HG03066 (cell line): Measurements from ENCODE around the gene LGALS1.

ENCODE experiments used
- ATAC-seq: cut with Tn5 transposase; IDR thresholded peaks from one replicate; pipeline ENCODE4 v1.9.1; 2021; ENCODE audit warnings: low read depth; ENCODE audit not compliant: unreplicated experiment

Gene LGALS1

DNA sequence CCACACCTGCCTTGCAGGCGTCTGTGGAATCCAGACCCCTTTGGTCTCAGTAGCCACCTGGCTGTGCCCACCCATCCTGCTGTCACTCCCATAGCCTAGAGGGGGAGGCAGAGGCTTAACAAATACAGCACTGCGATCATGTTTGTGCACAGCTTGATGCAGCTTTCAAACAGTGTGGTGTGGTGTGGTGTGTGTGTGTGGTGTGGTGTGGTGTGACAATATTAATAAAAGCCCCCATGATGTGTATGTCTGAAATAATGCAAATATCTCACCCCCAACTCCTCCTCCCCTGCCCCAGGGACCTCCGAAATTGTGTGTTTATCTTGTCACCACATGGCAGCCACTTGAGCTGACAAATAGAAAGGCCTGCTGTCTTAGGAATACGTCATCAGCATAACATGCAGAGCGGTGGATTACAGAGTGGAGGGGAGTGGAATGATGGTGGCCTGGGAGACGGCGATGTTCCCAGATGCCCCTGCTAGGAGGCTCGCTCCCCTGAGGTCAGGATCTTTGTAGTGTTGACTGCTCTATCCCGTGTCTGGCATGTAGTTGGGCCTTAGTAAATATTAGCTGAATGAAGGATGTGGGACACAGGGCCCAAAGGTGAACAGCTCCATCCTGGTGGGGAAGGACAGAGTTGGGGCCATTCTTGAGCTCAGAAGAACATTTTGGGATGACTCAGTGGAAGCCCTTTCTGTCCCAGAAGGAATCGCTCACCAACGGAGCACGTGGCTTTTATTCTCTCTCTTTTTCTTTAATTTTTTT, 14.1 kb upstream of the LGALS1 start:
- no peak for ATAC-seq

DNA sequence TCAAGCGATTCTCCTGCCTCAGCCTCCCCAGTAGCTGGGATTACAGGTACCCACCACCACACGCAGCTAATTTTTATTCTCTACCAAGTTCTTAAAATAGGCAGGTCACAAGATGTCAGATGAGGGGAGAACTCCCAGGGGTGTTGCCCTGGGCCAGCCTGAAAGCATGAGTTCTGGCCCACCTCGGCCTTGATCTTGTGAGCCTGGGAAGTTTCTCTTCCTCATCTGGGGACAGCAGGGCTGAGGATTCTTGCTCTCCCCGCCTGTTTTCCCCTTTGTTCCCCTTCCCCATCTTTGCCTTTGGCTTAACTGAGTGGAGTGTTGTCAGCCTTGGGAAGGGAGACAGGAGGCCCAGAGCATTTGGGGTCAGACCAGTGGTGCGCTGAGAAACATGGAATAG, 13.4 kb upstream of the LGALS1 start:
- no peak for ATAC-seq

DNA sequence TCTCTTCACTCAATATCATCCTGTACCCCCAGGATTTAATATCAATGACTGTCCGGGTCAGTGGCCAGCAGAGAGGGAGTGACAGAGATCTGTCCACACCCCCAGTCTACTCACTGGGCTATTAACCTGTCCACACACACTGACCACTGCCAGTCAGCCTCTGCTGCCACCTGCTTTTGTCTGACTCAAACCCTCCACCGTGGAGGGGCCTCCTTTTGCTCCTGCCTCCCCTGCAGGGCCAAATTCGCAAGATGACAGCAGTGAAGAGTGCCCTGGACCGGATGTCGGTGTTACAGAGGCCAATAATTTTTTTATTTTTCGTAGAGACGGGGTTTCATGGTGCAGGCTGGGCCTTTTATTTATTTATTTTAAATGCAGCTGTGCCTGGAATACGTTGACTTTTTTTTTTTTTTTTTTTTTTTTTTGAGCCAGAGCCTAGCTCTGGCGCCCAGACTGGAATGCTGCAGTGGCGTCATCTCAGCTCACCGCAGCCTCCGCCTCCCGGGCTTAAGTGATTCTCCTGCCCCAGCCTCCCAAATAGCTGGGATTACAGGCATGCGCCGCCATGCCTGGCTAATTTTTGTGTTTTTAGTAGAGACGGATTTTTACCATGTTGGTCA, 11.8 kb upstream of the LGALS1 start:
- ATAC-seq, result no peak

DNA sequence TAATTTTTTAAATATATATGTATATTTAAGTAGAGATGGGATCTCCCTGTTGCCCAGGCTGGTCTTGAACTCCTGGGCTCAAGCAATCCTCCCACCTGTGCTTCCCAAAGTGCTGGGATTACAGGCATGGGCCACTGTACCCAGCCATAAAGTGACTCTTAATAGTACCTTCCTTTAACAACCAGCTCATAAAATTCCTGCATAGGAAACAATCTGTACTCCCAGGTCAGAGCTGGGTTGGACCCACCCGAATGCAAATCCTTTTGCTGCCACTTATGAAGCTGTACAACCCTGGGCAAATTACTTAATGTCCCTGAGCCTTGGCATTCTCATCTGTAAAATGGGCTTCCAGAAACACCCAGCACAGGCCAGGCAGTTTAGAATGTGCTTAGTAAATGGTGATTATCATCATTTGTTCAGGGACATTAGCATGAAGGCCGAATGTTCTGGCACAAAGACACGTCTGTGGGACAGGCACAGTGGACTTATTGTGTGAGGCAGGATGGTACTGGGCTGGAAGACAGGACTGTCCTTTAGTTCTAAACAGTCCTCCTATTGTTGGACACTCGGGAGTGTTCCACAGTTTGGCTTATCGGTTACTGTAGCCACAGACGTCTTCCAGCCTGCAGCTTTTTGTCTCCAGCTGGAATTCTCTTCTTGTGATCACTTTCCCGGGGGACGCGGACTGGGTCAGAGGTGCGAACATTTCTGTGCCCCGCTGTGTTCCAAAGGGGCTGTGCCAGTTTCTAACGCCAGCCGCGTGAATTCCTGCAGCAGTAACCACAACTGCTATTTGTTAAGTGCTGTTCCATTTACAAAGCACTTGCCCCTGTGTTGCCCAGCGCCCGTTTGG, 11.0 kb upstream of the LGALS1 start:
- ATAC-seq, result no peak

- no peak for ATAC-seq
Measured at GRCh38 chr22:37665487-37665886, 9.9 kb upstream of the LGALS1 start.

DNA sequence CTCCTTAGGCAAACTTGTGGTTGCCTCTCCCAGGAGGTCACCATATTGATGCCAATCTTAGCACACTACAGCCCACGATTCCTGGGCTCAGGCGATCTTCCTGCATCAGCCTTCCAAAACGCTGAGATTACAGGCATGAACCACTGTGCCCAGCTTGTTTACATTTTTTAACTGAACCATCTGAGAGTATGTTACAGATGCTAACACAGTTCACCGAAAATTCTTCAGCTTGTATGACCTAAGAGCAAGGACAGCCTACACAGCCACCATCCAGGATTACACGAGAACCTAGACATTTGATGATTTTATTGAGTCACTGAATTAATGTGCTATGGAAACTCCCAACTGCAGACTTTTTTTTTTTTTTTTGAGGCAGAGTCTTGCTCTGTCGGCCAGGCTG, 5.8 kb upstream of the LGALS1 start:
- no peak for ATAC-seq

- ATAC-seq, result no peak
Measured at GRCh38 chr22:37672206-37672919, 3.1 kb upstream of the LGALS1 start.

DNA sequence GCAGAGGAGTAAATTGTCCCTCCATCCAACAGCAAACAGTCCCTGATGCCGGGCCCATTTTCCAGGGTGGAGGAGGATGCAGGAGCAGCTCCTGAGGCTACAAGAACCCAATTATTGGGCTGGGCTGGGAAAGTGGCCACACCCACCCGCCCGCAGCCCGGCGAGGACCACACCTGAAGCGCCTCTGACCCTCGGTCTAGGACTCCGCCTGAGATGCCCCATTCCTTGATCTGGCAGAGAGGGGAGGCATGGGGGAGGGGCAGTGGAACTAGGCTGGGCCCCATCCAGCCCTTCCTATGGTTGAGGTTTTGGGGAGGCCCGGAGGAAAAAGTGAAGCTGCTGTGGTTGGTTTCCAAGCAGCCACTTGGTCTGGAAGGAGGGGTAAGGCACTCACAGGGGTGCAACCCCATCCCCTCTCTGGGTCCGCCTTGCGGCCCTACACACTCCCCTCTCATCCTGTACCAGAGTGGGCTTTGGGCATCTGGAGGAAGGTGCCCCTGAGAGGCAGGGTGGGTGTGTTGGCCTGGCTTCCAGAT, 2.4 kb upstream of the LGALS1 start:
- no peak for ATAC-seq

- ATAC-seq, result no peak
Measured at GRCh38 chr22:37674248-37674647, 1.2 kb upstream of the LGALS1 start.

- ATAC-seq, result no peak
Measured at GRCh38 chr22:37675930-37676735, 697 bp downstream of the LGALS1 start.

DNA sequence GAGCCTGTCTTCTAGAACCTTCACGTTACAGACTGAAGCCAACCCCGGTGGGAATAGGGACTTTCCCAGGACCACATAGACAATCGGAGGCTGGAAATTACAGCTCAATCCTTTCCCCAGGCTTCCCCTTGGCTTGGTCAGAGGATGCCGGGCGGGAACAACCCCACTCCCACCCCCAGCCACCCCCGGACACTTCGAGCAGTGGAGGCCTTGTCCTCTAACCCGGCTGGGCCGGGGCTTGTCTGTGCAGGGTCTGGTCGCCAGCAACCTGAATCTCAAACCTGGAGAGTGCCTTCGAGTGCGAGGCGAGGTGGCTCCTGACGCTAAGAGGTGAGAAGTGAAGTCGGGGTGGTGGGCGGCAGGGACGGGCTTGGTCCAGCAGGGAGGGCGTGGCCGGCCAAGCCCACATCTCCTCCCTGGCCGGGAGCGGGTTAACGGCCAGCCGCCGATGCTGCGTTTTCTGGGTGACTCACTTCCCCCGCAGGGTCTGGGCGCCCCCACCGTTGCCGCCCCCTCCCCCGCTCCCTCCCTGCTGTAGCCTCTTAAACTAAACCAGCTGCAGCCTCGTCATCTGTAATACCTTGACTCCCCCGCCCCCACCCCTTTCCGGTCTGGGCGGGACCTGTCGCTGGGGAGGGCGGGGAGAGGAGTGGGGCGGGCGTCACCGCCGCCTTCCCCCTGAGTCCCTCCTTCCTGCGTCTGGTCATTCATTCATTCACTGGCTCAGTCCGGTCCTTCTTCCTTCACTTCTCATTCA, 1.5 kb downstream of the LGALS1 start:
- peak; percentile 47 for ATAC-seq

DNA sequence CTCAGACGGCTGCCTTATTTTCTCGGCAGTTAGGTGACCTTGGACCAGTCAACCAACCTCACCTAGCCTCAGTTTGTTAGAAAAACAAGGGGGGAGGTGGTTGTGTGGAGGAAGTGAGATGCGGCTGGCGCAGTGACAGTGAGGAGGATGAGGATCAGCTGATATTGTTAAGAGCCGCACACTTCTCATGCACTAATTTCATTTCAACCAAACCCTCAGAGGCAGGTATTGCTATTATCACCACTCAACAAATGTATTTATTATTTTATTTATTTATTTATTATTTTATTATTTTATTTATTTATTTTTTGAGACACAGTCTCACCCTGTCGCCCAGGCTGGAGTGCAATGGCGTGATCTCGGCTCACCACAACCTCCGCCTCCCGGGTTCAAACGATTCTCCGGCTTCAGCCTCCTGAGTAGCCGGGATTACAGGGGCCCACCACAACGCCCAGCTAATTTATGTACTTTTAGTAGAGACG, 2.1 kb downstream of the LGALS1 start:
- ATAC-seq, result peak; percentile 14

- no peak for ATAC-seq
Measured at GRCh38 chr22:37678372-37678771, 2.9 kb downstream of the LGALS1 start.

DNA sequence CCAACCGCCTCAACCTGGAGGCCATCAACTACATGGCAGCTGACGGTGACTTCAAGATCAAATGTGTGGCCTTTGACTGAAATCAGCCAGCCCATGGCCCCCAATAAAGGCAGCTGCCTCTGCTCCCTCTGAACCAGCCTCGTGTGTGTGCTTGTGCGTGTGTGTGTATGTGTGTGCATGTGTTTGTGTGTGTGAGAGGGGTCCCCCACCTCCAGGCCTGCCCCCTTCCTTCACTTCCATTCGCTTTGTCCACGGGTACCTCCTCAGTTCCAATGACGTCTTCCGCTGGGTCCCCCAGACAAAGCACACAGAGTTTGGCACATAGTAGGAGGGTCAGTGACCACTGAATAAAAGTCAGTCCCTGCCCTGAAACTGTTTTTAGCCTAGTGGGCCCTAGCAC, 4.2 kb downstream of the LGALS1 start:
- ATAC-seq, result no peak

GRCh38 chr22:37680191-37680851, 4.9 kb downstream of the LGALS1 start:
- no peak for ATAC-seq

DNA sequence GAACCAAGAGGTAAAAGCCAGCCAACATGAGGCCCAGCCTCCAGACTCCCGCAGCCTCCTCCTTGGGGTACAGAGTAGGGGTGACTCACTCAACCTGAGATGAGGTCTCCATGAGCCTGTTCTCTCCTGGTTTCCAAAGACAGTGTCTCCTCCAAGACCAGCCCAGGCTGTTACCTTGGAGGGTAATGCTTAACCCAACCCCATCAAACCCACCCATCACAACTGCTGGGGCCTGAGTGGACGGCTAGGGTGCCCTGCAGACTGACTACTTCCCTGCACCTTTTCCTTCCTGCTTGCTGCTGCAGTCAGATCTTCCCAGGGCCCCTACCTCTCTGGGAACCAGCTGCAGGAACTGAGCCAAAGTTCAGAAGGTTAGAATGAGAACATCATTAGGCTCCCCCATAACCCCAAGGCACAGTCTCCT, 5.6 kb downstream of the LGALS1 start:
- no peak for ATAC-seq

GRCh38 chr22:37681556-37682049, 6.2 kb downstream of the LGALS1 start:
- no peak for ATAC-seq
